Fibroblast of pulmonary artery (primary cell): ENCODE results near the gene MORC2.

Experiments used
- DNase-seq: peaks from one replicate; pipeline ENCODE4 v3.0.0-alpha.2; 2010; ENCODE audit warnings: low read depth
- H3K4me3 ChIP-seq: replicated peaks from 2 replicates; pipeline ENCODE4 v1.5.1; 2011; ENCODE audit warnings: low read depth, mild to moderate bottlenecking, control low read depth, low read length, moderate library complexity
- CTCF ChIP-seq: IDR thresholded peaks from 2 replicates; pipeline ENCODE4 v1.5.1; 2011; ENCODE audit warnings: mild to moderate bottlenecking, control low read depth, low read length, inconsistent platforms; ENCODE audit errors: missing control alignments

The MORC2 gene

GRCh38 chr22:30885591-30885990 is 83.0 kb downstream of the MORC2 start:
- TF ChIP-seq CTCF: no peak
- no peak for DNase-seq
- no peak overlapping the region for H3K4me3 ChIP-seq

- no peak for DNase-seq
- H3K4me3 ChIP-seq: no peak overlapping the region
- TF ChIP-seq CTCF: no peak
Observed at GRCh38 chr22:30885001-30885366, 83.6 kb downstream of the MORC2 start.

- H3K4me3 ChIP-seq: no peak overlapping the region
- DNase-seq: no peak
- TF ChIP-seq CTCF: no peak
Observed at GRCh38 chr22:30884211-30885000, 84.2 kb downstream of the MORC2 start.

- H3K4me3 ChIP-seq: no peak overlapping the region
- no peak for TF ChIP-seq CTCF
- DNase-seq: no peak
Observed at GRCh38 chr22:30883586-30884145, 84.9 kb downstream of the MORC2 start.

- TF ChIP-seq CTCF: no peak
- H3K4me3 ChIP-seq: no peak overlapping the region
- no peak for DNase-seq
Observed at GRCh38 chr22:30882974-30883533, 85.5 kb downstream of the MORC2 start.

GRCh38 chr22:30882184-30882717 is 86.3 kb downstream of the MORC2 start:
- TF ChIP-seq CTCF: no peak
- H3K4me3 ChIP-seq: no peak overlapping the region
- DNase-seq: no peak
